ENCODE data around the gene PPP1R18. TPM values are rescaled to one million over a fixed set of nuclear protein-coding genes. Genes with fewer than 3 reads are reported as not detected.
A peak's percentile ranks its signal among the peaks of the same experiment; 100 is the strongest.

Gene PPP1R18
- total and polyA plus RNA-seq, 9 of the 15 experiments (the other 6 are each of a cell fraction or from before 2014, with no cell fraction given), result 12.0 to 99.2 (median 42.6) TPM

DNA sequence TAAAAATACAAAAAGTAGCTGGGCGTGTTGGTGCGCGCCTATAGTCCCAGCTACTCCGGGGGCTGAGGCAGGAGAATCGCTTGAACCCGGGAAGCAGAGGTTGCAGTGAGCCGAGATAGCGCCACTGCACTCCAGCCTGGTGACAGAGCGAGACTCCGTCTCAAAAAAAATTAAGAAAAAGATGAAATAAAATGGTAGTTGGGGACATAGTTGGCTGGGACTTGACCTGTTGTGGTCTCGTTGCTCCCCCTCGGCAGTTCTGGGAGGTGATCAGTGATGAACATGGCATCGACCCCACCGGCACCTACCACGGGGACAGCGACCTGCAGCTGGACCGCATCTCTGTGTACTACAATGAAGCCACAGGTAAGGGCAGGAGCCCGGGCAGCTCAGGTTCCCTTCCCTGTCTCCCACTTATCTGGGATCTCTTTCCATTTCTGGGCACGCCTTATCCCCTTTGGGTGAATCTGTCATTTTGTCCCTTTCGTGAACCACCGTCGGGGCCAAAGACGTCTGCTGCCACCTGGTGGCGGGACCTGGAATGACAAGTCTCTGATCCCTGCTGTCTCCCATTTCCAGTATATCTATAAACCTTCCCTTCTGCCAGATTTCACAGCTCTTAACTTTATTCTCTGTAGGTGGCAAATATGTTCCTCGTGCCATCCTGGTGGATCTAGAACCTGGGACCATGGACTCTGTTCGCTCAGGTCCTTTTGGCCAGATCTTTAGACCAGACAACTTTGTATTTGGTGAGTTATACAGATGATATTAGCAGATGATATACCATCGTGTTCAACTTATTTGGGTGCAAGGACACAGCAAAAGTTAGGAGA, 36.1 kb upstream of the PPP1R18 start (continued):
- TF ChIP-seq, protein P1, sequence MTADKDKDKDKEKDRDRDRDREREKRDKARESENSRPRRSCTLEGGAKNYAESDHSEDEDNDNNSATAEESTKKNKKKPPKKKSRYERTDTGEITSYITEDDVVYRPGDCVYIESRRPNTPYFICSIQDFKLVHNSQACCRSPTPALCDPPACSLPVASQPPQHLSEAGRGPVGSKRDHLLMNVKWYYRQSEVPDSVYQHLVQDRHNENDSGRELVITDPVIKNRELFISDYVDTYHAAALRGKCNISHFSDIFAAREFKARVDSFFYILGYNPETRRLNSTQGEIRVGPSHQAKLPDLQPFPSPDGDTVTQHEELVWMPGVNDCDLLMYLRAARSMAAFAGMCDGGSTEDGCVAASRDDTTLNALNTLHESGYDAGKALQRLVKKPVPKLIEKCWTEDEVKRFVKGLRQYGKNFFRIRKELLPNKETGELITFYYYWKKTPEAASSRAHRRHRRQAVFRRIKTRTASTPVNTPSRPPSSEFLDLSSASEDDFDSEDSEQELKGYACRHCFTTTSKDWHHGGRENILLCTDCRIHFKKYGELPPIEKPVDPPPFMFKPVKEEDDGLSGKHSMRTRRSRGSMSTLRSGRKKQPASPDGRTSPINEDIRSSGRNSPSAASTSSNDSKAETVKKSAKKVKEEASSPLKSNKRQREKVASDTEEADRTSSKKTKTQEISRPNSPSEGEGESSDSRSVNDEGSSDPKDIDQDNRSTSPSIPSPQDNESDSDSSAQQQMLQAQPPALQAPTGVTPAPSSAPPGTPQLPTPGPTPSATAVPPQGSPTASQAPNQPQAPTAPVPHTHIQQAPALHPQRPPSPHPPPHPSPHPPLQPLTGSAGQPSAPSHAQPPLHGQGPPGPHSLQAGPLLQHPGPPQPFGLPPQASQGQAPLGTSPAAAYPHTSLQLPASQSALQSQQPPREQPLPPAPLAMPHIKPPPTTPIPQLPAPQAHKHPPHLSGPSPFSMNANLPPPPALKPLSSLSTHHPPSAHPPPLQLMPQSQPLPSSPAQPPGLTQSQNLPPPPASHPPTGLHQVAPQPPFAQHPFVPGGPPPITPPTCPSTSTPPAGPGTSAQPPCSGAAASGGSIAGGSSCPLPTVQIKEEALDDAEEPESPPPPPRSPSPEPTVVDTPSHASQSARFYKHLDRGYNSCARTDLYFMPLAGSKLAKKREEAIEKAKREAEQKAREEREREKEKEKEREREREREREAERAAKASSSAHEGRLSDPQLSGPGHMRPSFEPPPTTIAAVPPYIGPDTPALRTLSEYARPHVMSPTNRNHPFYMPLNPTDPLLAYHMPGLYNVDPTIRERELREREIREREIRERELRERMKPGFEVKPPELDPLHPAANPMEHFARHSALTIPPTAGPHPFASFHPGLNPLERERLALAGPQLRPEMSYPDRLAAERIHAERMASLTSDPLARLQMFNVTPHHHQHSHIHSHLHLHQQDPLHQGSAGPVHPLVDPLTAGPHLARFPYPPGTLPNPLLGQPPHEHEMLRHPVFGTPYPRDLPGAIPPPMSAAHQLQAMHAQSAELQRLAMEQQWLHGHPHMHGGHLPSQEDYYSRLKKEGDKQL (CRISPR knock-in tag; IDR thresholded peaks at IDR 0.05; ENCODE audit: borderline replicate concordance), result no peak
- TF ChIP-seq MAFK (IDR thresholded peaks at IDR 0.05; ENCODE audit: low read length) (0 out of 2 replicates have a peak, but pooled peaks have one; percentile 6), NR2F6 (CRISPR knock-in tag; IDR thresholded peaks at IDR 0.05) (no peak), CHD4 (IDR thresholded peaks at IDR 0.05; ENCODE audit: insufficient read depth, insufficient replicate concordance, low read depth, low read length, poor library complexity, severe bottlenecking) (no peak), ZC3H11A (IDR thresholded peaks at IDR 0.05; ENCODE audit: low read depth, low read length) (no peak), MAFG (tag; conservative IDR thresholded peaks at IDR 0.05) (no peak), CREM (IDR thresholded peaks at IDR 0.05; ENCODE audit: low read depth) (peak; percentile 54), TEAD2 (tag; IDR thresholded peaks at IDR 0.05) (no peak), HCFC1 (IDR thresholded peaks at IDR 0.05; ENCODE audit: low read depth, low read length) (peak; percentile 50; the same call in 1 of the 2 replicates), COPS2 (conservative IDR thresholded peaks at IDR 0.05) (no peak), JUN (IDR thresholded peaks at IDR 0.05; ENCODE audit: borderline replicate concordance, low read depth, low read length) (no peak), JUN (CRISPR knock-in tag; IDR thresholded peaks at IDR 0.05; ENCODE audit: borderline replicate concordance) (no peak), BACH1 (tag; IDR thresholded peaks at IDR 0.05) (no peak)
- TF ChIP-seq, protein P2, sequence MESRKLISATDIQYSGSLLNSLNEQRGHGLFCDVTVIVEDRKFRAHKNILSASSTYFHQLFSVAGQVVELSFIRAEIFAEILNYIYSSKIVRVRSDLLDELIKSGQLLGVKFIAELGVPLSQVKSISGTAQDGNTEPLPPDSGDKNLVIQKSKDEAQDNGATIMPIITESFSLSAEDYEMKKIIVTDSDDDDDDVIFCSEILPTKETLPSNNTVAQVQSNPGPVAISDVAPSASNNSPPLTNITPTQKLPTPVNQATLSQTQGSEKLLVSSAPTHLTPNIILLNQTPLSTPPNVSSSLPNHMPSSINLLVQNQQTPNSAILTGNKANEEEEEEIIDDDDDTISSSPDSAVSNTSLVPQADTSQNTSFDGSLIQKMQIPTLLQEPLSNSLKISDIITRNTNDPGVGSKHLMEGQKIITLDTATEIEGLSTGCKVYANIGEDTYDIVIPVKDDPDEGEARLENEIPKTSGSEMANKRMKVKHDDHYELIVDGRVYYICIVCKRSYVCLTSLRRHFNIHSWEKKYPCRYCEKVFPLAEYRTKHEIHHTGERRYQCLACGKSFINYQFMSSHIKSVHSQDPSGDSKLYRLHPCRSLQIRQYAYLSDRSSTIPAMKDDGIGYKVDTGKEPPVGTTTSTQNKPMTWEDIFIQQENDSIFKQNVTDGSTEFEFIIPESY (CRISPR knock-in tag; IDR thresholded peaks at IDR 0.05), result no peak
- TF ChIP-seq, protein P3, sequence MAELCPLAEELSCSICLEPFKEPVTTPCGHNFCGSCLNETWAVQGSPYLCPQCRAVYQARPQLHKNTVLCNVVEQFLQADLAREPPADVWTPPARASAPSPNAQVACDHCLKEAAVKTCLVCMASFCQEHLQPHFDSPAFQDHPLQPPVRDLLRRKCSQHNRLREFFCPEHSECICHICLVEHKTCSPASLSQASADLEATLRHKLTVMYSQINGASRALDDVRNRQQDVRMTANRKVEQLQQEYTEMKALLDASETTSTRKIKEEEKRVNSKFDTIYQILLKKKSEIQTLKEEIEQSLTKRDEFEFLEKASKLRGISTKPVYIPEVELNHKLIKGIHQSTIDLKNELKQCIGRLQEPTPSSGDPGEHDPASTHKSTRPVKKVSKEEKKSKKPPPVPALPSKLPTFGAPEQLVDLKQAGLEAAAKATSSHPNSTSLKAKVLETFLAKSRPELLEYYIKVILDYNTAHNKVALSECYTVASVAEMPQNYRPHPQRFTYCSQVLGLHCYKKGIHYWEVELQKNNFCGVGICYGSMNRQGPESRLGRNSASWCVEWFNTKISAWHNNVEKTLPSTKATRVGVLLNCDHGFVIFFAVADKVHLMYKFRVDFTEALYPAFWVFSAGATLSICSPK (IDR thresholded peaks at IDR 0.05; ENCODE audit: borderline replicate concordance), result peak; percentile 51; the same call in 1 of the 2 replicates
- TF ChIP-seq, protein P4, sequence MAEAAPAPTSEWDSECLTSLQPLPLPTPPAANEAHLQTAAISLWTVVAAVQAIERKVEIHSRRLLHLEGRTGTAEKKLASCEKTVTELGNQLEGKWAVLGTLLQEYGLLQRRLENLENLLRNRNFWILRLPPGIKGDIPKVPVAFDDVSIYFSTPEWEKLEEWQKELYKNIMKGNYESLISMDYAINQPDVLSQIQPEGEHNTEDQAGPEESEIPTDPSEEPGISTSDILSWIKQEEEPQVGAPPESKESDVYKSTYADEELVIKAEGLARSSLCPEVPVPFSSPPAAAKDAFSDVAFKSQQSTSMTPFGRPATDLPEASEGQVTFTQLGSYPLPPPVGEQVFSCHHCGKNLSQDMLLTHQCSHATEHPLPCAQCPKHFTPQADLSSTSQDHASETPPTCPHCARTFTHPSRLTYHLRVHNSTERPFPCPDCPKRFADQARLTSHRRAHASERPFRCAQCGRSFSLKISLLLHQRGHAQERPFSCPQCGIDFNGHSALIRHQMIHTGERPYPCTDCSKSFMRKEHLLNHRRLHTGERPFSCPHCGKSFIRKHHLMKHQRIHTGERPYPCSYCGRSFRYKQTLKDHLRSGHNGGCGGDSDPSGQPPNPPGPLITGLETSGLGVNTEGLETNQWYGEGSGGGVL (CRISPR knock-in tag; IDR thresholded peaks at IDR 0.05), result no peak
